Right lobe of liver (tissue), 4 donors: ENCODE measurements around the gene SQSTM1.

Experiments used
- CTCF ChIP-seq, 4 donors: fragments of 200-600 bp in 3 of 4; fragments of 450-650 bp in 1 of 4; IDR thresholded peaks; one replicate each; pipeline versions ENCODE4 v1.5.1 to v1.8.0; 2016 to 2022; ENCODE audit warnings: antibody characterized with exemption in 4 of 4, mild to moderate bottlenecking in 2 of 4
- POLR2A ChIP-seq: fragments of 450-650 bp; IDR thresholded peaks from one replicate; pipeline ENCODE4 v1.6.1; 2017; ENCODE audit warnings: antibody characterized with exemption, mild to moderate bottlenecking
- donor health status: DM: no; HTN: no; CAD: no.
- donor health status: DM: no; HTN: no; CAD: no.
- donor health status: DM: no; HTN: yes; CAD: no.

DNA sequence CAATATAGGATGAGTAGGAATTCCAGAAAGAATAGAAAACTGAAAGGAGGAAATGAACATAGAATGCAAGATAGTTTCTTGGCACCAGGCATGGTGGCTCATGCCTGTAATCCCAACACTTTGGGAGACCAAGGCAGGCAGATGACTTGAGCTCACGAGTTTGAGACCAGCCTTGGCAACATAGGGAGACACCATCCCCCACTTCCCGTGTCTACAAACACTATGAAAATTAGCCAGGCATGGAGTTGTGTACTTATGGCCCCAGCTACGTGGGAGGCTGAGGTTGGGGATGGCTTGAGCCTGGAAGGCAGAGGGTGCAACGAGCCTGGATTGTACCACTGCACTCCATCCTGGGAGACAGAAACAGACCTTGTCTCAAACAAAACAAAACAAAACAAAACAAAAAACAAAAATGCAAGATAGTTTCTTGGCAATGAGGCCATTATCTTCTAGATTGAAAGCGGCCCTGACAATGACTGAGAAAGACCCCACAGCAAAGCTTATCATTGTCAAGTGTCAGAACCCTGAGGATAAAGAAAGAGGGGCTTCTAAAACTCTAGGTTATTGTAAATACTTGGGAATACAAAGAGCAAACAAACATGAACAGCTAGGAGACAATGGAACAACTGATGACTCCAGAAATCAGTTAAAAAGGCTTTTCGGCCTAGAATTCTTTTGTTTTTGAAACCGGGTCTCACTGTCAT, 9.2 kb downstream of the SQSTM1 start:
- TF ChIP-seq CTCF (IDR thresholded peaks at IDR 0.05) = no peak
- no peak for TF ChIP-seq POLR2A
